ENCODE results near the gene NT5DC3.

NT5DC3 gene

GRCh38 chr12:103742349-103742932 is 98.6 kb downstream of the NT5DC3 start:
- DNase-seq: no peak

- DNase-seq: no peak
Observed at GRCh38 chr12:103737881-103738280, 103.2 kb downstream of the NT5DC3 start.

- DNase-seq: no peak
Observed at GRCh38 chr12:103736572-103736971, 104.5 kb downstream of the NT5DC3 start.

- no peak for DNase-seq
Observed at GRCh38 chr12:103735291-103735690, 105.7 kb downstream of the NT5DC3 start.

GRCh38 chr12:103734863-103735262 is 106.2 kb downstream of the NT5DC3 start:
- no peak for DNase-seq

GRCh38 chr12:103731539-103731938 is 109.5 kb downstream of the NT5DC3 start:
- no peak for DNase-seq

- no peak for DNase-seq
Observed at GRCh38 chr12:103729499-103729898, 111.5 kb downstream of the NT5DC3 start.

- DNase-seq: no peak
Observed at GRCh38 chr12:103728323-103728722, 112.7 kb downstream of the NT5DC3 start.

- no peak for DNase-seq
Observed at GRCh38 chr12:103727638-103728037, 113.4 kb downstream of the NT5DC3 start.

GRCh38 chr12:103725398-103725797 is 115.6 kb downstream of the NT5DC3 start:
- DNase-seq: no peak

Data from GDM1 (cell line).